T-helper 2 cell treated with Interferon-gamma antibody and Interleukin-4, amounts not matched to agents 5 μg/mL and 100 μg/mL, for 36 hours (primary cell): Measurements from ENCODE around the gene CRTC3.

Experiments
- DNase-seq: peaks from one replicate; pipeline ENCODE4 v3.0.0; 2021; ENCODE audit warnings: low spot score
- H3K27ac Mint-ChIP-seq: one replicate; pipeline ENCODE4 v1.8.0; 2021; ENCODE audit warnings: mild to moderate bottlenecking, mixed read lengths
- H3K27me3 Mint-ChIP-seq: one replicate; pipeline ENCODE4 v1.8.0; 2021; ENCODE audit warnings: low read depth, mixed read lengths
- H3K36me3 Mint-ChIP-seq: one replicate; pipeline ENCODE4 v1.8.0; 2021; ENCODE audit warnings: low read depth, mixed read lengths
- H3K4me1 Mint-ChIP-seq: one replicate; pipeline ENCODE4 v1.8.0; 2021; ENCODE audit warnings: low read depth, mixed read lengths
- H3K4me3 Mint-ChIP-seq: one replicate; pipeline ENCODE4 v1.8.0; 2022; ENCODE audit warnings: mild to moderate bottlenecking, moderate library complexity, mixed read lengths
- H3K9me3 Mint-ChIP-seq: one replicate; pipeline ENCODE4 v1.8.0; 2021; ENCODE audit warnings: mixed read lengths

Gene CRTC3

GRCh38 chr15:90529371-90530249, at the start of gene CRTC3:
Gene CRTC3, plus strand, starts transcription at chr15:90529923. Its CDS starts 149 bp downstream, at chr15:90530072.
- Mint-ChIP-seq H3K4me3 (peak within 1 kb of the TSS; percentile 92), H3K4me1 (peaks cover 37% of the 10 kb centered on the region), H3K36me3 (peaks cover 14% of the 10 kb centered on the region), H3K27ac (peak within 1 kb of the TSS; percentile 91), H3K27me3 (no peaks in the 10 kb centered on the region), H3K9me3 (no peaks in the 10 kb centered on the region)
- peak; percentile 62 for DNase-seq

DNA sequence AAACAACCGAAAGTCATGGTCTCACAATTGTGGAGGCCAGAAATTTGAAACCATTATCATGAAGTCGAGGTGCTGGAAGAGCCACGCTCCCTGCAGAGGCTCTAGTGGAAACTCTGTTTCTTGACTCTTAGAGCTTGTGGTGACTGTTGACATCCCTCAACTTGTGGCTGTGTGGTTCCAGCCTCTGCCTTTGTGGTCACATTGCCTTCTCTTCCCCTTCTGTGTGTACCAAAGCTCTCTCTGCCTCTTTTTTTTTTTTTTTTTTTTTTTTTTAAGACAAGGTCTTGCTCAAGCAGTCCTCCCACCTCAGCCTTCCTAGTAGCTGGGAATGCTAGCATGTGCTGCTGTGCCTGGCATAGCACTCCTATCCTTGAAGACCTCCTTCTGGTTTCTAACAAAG, 48.7 kb upstream of the CRTC3 start:
- Mint-ChIP-seq H3K27me3 (no peaks in the 10 kb centered on the region), H3K27ac (peak overlapping the region; percentile 86), H3K9me3 (no peaks in the 10 kb centered on the region), H3K4me1 (peaks cover 51% of the 10 kb centered on the region), H3K36me3 (peaks cover 71% of the 10 kb centered on the region), H3K4me3 (peak overlapping the region; percentile 4)
- peak; percentile 55 for DNase-seq

- no peaks in the 10 kb centered on the region for H3K9me3 Mint-ChIP-seq
- DNase-seq = peak; percentile 15
- H3K27me3 Mint-ChIP-seq = no peaks in the 10 kb centered on the region
- peak overlapping the region; percentile 16 for H3K27ac Mint-ChIP-seq
- peaks cover 73% of the 10 kb centered on the region for H3K36me3 Mint-ChIP-seq
- peaks cover 42% of the 10 kb centered on the region for H3K4me1 Mint-ChIP-seq
- H3K4me3 Mint-ChIP-seq = no peak overlapping the region
Observed at GRCh38 chr15:90482124-90483011, 47.4 kb upstream of the CRTC3 start.

- H3K9me3 Mint-ChIP-seq = no peaks in the 10 kb centered on the region
- no peak overlapping the region for H3K4me3 Mint-ChIP-seq
- no peak for DNase-seq
- H3K36me3 Mint-ChIP-seq = peaks cover 71% of the 10 kb centered on the region
- peak overlapping the region; percentile 16 for H3K27ac Mint-ChIP-seq
- peaks cover 38% of the 10 kb centered on the region for H3K4me1 Mint-ChIP-seq
- no peaks in the 10 kb centered on the region for H3K27me3 Mint-ChIP-seq
Observed at GRCh38 chr15:90483012-90483307, 46.8 kb upstream of the CRTC3 start.

- H3K27me3 Mint-ChIP-seq = no peaks in the 10 kb centered on the region
- H3K27ac Mint-ChIP-seq = no peak overlapping the region
- peaks cover 35% of the 10 kb centered on the region for H3K4me1 Mint-ChIP-seq
- no peak for DNase-seq
- no peaks in the 10 kb centered on the region for H3K9me3 Mint-ChIP-seq
- no peak overlapping the region for H3K4me3 Mint-ChIP-seq
- peaks cover 69% of the 10 kb centered on the region for H3K36me3 Mint-ChIP-seq
Observed at GRCh38 chr15:90483637-90484036, 46.1 kb upstream of the CRTC3 start.

DNA sequence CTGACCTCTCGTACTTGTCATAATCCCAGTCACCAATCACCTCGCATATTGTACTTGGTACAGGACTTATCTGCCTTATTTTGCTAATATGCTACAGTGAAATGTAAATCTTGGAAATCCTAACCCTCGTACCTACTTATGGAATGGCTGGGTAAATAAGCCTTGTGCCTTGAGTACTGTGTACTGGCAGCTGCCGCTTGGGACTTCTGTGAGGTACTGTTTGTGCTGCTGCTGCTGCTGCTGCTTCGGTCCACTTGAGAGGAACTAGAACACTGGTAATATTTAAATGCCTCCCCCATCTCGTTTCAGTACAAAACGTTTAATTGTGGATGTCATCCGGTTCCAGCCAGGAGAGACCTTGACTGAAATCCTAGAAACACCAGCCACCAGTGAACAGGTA, 42.5 kb upstream of the CRTC3 start:
- Mint-ChIP-seq H3K4me1 (peaks cover 12% of the 10 kb centered on the region), H3K4me3 (no peak overlapping the region), H3K36me3 (peaks cover 74% of the 10 kb centered on the region), H3K9me3 (no peaks in the 10 kb centered on the region), H3K27me3 (no peaks in the 10 kb centered on the region), H3K27ac (no peak overlapping the region)
- no peak for DNase-seq

GRCh38 chr15:90489514-90489913, 40.2 kb upstream of the CRTC3 start:
- Mint-ChIP-seq H3K4me1 (peaks cover 12% of the 10 kb centered on the region), H3K27ac (peak overlapping the region; percentile 52), H3K4me3 (no peak overlapping the region), H3K9me3 (no peaks in the 10 kb centered on the region), H3K36me3 (peaks cover 74% of the 10 kb centered on the region), H3K27me3 (no peaks in the 10 kb centered on the region)
- no peak for DNase-seq

GRCh38 chr15:90489944-90490343, 39.8 kb upstream of the CRTC3 start:
- H3K9me3 Mint-ChIP-seq = no peaks in the 10 kb centered on the region
- peak overlapping the region; percentile 52 for H3K27ac Mint-ChIP-seq
- DNase-seq = no peak
- no peak overlapping the region for H3K4me3 Mint-ChIP-seq
- peaks cover 73% of the 10 kb centered on the region for H3K36me3 Mint-ChIP-seq
- H3K4me1 Mint-ChIP-seq = peaks cover 12% of the 10 kb centered on the region
- no peaks in the 10 kb centered on the region for H3K27me3 Mint-ChIP-seq

DNA sequence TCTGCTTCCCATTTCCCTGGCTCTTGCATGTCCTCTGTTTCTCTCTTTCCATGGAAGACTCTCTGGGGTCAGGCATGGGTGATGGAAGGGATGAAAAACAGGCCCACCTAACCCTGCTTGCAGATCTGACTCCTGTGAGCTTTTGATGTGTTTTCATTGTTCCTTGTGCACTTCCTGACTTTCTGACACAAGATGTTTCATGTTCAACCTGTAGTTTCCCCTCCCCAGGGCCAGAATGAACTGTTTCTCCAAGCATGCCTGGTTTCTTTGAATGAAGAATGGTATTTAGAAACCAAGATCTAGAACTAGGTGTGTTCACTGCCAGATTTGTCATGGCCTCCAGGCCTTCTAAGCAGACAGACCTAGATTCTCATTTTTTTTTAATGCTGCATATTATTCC, 36.1 kb upstream of the CRTC3 start:
- Mint-ChIP-seq H3K4me3 (no peak overlapping the region), H3K27ac (peak overlapping the region; percentile 35), H3K9me3 (no peaks in the 10 kb centered on the region), H3K36me3 (peaks cover 66% of the 10 kb centered on the region), H3K27me3 (no peaks in the 10 kb centered on the region), H3K4me1 (peaks cover 6% of the 10 kb centered on the region)
- no peak for DNase-seq

- H3K4me3 Mint-ChIP-seq = no peak overlapping the region
- DNase-seq = no peak
- no peaks in the 10 kb centered on the region for H3K27me3 Mint-ChIP-seq
- no peaks in the 10 kb centered on the region for H3K9me3 Mint-ChIP-seq
- H3K27ac Mint-ChIP-seq = no peak overlapping the region
- H3K36me3 Mint-ChIP-seq = peaks cover 69% of the 10 kb centered on the region
- peaks cover 4% of the 10 kb centered on the region for H3K4me1 Mint-ChIP-seq
Observed at GRCh38 chr15:90495067-90495466, 34.7 kb upstream of the CRTC3 start.

DNA sequence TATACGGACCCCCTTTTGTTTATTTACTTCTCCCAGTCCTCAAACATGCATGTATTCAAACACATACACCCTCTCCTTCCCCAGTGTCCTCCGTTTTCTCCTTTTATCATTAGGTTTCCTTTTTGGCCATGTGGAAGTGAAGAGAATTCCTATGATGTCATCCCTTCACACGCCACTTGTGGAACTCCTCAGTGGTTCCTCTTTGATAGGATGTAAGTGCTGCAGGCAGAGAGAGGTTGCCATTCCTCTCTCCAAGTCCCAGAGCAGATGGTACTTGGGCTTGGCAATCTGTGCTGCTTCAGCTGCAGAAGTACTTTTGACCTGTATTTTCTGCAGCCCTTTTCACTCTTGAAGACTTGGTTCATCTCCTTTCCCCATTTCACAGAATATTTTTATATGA, 32.9 kb upstream of the CRTC3 start:
- no peak overlapping the region for H3K4me3 Mint-ChIP-seq
- H3K27ac Mint-ChIP-seq = no peak overlapping the region
- peaks cover 4% of the 10 kb centered on the region for H3K4me1 Mint-ChIP-seq
- peaks cover 67% of the 10 kb centered on the region for H3K36me3 Mint-ChIP-seq
- H3K27me3 Mint-ChIP-seq = no peaks in the 10 kb centered on the region
- H3K9me3 Mint-ChIP-seq = no peaks in the 10 kb centered on the region
- no peak for DNase-seq

DNA sequence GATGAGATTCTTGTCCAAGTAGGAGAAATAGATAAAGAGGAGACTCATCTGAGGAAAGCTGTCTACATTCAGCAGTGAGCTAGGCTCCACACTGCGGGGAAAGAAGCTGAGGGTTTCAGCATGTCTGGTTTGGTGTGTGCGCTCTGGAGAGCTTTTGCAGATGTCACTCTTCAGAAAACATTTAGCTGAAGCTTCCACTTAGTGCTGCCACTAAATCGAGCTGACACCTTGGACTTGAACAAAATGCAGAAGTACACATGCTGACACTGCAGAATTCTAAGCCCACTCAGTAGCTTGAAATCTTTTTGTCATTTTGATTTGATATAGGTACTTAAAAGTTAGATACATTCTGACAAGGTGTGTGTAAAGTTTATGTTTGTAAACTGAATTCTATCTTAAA, 32.3 kb upstream of the CRTC3 start:
- Mint-ChIP-seq H3K27ac (no peak overlapping the region), H3K4me1 (peaks cover 4% of the 10 kb centered on the region), H3K9me3 (no peaks in the 10 kb centered on the region), H3K36me3 (peaks cover 67% of the 10 kb centered on the region), H3K4me3 (no peak overlapping the region), H3K27me3 (no peaks in the 10 kb centered on the region)
- no peak for DNase-seq

- H3K4me1 Mint-ChIP-seq = peaks cover 4% of the 10 kb centered on the region
- H3K27ac Mint-ChIP-seq = peak overlapping the region; percentile 19
- H3K9me3 Mint-ChIP-seq = no peaks in the 10 kb centered on the region
- H3K27me3 Mint-ChIP-seq = no peaks in the 10 kb centered on the region
- H3K4me3 Mint-ChIP-seq = no peak overlapping the region
- DNase-seq = no peak
- peaks cover 66% of the 10 kb centered on the region for H3K36me3 Mint-ChIP-seq
Observed at GRCh38 chr15:90497912-90498311, 31.8 kb upstream of the CRTC3 start.

- H3K27ac Mint-ChIP-seq = no peak overlapping the region
- H3K9me3 Mint-ChIP-seq = no peaks in the 10 kb centered on the region
- peaks cover 54% of the 10 kb centered on the region for H3K36me3 Mint-ChIP-seq
- H3K27me3 Mint-ChIP-seq = no peaks in the 10 kb centered on the region
- no peaks in the 10 kb centered on the region for H3K4me1 Mint-ChIP-seq
- no peak overlapping the region for H3K4me3 Mint-ChIP-seq
- DNase-seq = no peak
Observed at GRCh38 chr15:90500171-90500570, 29.6 kb upstream of the CRTC3 start.
